ENCODE data around the gene ACTR6. TPM values are rescaled to one million over a fixed set of nuclear protein-coding genes. Genes with fewer than 3 reads are reported as not detected.

Gene ACTR6
- total and polyA plus RNA-seq, 12 donors: 9.4 to 27.5 (median 19.6) TPM

DNA sequence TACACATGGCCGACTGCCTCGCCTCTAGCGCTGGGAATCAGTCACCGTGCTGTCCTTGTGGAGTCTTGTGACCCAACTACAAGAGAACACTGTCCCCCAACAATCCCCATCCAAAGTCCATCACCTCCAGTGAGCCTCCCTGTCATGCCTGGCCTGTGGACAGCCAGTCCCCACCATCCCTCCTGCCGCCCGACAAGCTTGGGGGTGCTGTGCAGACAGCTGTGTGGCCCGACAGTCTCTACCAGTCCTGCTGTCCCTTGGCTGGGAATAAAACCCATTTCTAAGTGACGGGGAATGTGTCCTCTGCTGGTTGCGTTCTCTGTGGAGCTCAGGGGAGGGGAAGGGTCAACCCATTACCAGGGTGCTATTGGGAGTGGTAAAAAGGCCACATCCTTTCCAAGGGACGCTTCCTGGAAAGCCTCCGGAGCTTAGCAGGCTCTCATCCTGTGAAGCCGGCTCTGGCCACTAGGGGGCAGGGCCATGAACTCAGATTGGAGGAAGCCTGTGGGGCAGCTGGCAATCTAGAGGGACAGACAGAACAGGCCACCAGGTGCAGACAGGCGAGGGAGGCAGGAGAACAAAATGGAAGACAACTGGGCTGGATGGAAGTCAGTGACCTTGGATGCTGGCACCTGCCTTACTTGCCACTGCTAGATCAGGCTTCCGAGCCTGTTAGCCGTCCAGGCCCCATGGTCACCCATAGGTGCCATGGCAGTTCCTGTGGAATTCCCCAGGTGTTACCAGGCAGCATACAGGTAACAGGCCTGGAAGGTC lies 46.0 kb upstream of the ACTR6 start:
- Histone ChIP-seq H3K4me1 (no peaks in the 10 kb centered on the region), H3K27ac (no peak overlapping the region), H3K36me3 (no peaks in the 10 kb centered on the region), H3K4me3 (no peak overlapping the region), H3K27me3 (no peaks in the 10 kb centered on the region), H3K9me3 (no peaks in the 10 kb centered on the region)
- ATAC-seq: peak in 6 of 8 donors; percentile 56 to 78 (median 68)
- TF ChIP-seq, protein P1, sequence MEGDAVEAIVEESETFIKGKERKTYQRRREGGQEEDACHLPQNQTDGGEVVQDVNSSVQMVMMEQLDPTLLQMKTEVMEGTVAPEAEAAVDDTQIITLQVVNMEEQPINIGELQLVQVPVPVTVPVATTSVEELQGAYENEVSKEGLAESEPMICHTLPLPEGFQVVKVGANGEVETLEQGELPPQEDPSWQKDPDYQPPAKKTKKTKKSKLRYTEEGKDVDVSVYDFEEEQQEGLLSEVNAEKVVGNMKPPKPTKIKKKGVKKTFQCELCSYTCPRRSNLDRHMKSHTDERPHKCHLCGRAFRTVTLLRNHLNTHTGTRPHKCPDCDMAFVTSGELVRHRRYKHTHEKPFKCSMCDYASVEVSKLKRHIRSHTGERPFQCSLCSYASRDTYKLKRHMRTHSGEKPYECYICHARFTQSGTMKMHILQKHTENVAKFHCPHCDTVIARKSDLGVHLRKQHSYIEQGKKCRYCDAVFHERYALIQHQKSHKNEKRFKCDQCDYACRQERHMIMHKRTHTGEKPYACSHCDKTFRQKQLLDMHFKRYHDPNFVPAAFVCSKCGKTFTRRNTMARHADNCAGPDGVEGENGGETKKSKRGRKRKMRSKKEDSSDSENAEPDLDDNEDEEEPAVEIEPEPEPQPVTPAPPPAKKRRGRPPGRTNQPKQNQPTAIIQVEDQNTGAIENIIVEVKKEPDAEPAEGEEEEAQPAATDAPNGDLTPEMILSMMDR (IDR thresholded peaks at IDR 0.05): peak; percentile 56 to 89 (median 78)
- peak; percentile 69 to 77 for DNase-seq
- intact Hi-C loops (cut with DNase I): loop anchor here in 4 of 10 donors (5.0 to 10.0 kb wide), 3 partner anchors 43 to 400 kb away; partner anchors contain the start of gene ACTR6 (in 1 of the 4)
- WGBS, 2 donors: 68 to 71% methylated on average over 15 of the region's 15 CpGs

DNA sequence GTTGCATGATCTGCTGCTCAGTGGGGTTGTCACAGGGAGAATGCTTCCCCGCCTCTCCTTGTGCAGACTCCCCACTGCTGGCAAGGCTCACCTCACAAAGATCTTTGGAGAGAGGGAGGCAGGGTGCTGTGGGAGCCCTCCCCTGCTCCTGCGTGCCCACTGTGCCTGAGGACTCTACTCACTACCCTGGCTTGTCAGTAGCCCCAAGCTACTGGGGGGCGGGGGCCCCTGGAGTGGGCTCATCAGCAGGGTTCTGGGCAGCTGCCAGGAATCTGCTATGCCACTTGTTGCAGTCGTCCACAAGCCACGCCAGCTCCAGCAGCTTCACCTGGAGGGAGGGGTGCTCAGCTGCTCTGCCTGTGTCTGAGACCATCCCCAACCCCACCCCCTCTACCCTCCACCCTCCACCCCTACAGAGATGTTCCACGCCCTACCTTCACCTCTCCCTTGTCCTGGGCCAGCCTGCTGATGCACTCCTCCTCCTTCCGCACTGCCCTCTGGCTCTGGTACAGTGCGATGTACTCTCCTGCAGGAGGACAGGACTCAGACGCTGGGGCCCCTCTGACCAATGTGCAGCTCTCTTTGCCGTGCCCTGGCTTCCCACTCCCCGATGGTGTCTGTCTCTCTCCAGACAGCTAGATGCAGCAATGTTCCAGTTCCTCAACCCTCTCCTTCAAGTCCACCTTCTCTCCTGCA lies 43.7 kb upstream of the ACTR6 start:
- H3K4me3 ChIP-seq: no peak overlapping the region
- no peaks in the 10 kb centered on the region for H3K4me1 ChIP-seq
- no peak overlapping the region for H3K27ac ChIP-seq
- no peaks in the 10 kb centered on the region for H3K9me3 ChIP-seq
- no peaks in the 10 kb centered on the region for H3K27me3 ChIP-seq
- ATAC-seq (no peak), DNase-seq (no peak)
- intact Hi-C loops (cut with DNase I): loop anchor here in 1 of 10 donors (10.0 kb wide), 1 partner anchor 398 kb away; no protein-coding TSS in a partner anchor
- TF ChIP-seq, protein P1 (IDR thresholded peaks at IDR 0.05): no peak
- WGBS, 2 donors: 55 to 77% methylated on average over 11 of the region's 11 CpGs
- no peaks in the 10 kb centered on the region for H3K36me3 ChIP-seq

DNA sequence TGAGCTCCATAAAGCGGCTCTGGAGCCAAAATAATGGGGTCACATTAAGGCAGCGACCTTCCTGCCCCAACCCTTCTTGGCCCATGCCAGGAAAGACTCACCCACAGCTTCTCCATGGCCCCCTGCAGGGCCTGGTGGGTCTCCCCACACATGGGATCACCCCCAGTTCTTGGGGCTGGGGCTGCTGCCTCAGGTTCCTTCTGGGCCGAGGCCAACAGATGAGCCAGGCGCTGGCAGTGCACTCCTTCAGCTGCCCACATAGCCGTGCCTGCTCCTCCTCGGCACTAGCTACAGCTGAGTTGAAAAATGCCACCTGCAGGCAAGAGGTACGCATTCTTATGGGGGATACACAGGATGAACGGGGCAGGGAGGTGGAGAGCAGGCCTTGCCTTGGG lies 43.2 kb upstream of the ACTR6 start:
- DNase-seq: no peak
- no peak for ATAC-seq
- WGBS, 2 donors: 89% methylated on average over 8 of the region's 8 CpGs
- Histone ChIP-seq H3K4me1 (no peaks in the 10 kb centered on the region), H3K4me3 (no peak overlapping the region), H3K27me3 (no peaks in the 10 kb centered on the region), H3K9me3 (no peaks in the 10 kb centered on the region), H3K36me3 (no peaks in the 10 kb centered on the region), H3K27ac (no peak overlapping the region)
- TF ChIP-seq, protein P1 (IDR thresholded peaks at IDR 0.05): no peak
- intact Hi-C loops (cut with DNase I): loop anchor here in 1 of 10 donors (10.0 kb wide), 1 partner anchor 397 kb away; no protein-coding TSS in a partner anchor

DNA sequence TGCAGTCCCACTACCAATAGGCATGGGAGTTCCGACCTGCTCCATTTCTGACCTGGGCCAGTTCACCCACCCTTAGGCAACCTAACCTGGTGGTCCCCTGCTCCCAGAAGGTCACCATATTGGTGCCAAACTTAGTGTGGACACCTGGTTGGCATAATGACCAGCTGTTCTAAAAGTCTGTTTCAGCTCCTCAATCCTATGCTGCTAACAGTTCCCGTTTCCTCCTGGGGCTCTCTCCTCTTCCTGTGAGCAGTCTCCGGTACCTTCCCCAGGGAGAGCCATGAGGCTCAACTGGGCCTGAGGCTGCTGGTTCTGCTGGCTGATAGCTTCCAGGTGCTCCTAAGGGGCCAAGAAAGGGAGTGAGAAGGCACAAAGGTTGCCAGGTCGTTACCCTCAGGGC lies 42.1 kb upstream of the ACTR6 start:
- Histone ChIP-seq H3K4me3 (no peak overlapping the region), H3K27ac (no peak overlapping the region), H3K36me3 (no peaks in the 10 kb centered on the region), H3K27me3 (no peaks in the 10 kb centered on the region), H3K4me1 (peaks cover 0 to 3% (median under 1%) of the 10 kb centered on the region in 9 donors), H3K9me3 (no peaks in the 10 kb centered on the region)
- 87 to 93% methylated on average over 4 of the region's 4 CpGs for WGBS, 2 donors
- intact Hi-C loops (cut with DNase I): loop anchor here in 1 of 10 donors (10.0 kb wide), 1 partner anchor 396 kb away; no protein-coding TSS in a partner anchor
- DNase-seq (no peak), ATAC-seq (no peak)
- TF ChIP-seq, protein P1 (IDR thresholded peaks at IDR 0.05): no peak
